DND-41 (cell line): ENCODE measurements around the gene ZNF322.
"Not testable (repeated sequence)": the region's sequence is repeated elsewhere in the genome, so short reads cannot be mapped to it uniquely, and the experiment has no call there.

Source experiments
- CTCF ChIP-seq: IDR thresholded peaks from 2 replicates; pipeline ENCODE4 v1.5.1; 2012; ENCODE audit warnings: borderline replicate concordance, low read length, moderate library complexity, mild to moderate bottlenecking; ENCODE audit not compliant: poor library complexity, severe bottlenecking; ENCODE audit errors: extremely low read depth
- EZH2 ChIP-seq: IDR thresholded peaks from 3 replicates; pipeline ENCODE4 v1.6.1; 2012; ENCODE audit warnings: borderline replicate concordance, low read depth, mild to moderate bottlenecking, moderate library complexity, low read length, inconsistent platforms; ENCODE audit not compliant: severe bottlenecking

- TF ChIP-seq CTCF, EZH2: not testable (repeated sequence)
These were observed 41.6 kb upstream of the ZNF322 start for GRCh38 chr6:26701023-26701747.
